Measurements from ENCODE around the gene MYOC.

The MYOC gene

DNA sequence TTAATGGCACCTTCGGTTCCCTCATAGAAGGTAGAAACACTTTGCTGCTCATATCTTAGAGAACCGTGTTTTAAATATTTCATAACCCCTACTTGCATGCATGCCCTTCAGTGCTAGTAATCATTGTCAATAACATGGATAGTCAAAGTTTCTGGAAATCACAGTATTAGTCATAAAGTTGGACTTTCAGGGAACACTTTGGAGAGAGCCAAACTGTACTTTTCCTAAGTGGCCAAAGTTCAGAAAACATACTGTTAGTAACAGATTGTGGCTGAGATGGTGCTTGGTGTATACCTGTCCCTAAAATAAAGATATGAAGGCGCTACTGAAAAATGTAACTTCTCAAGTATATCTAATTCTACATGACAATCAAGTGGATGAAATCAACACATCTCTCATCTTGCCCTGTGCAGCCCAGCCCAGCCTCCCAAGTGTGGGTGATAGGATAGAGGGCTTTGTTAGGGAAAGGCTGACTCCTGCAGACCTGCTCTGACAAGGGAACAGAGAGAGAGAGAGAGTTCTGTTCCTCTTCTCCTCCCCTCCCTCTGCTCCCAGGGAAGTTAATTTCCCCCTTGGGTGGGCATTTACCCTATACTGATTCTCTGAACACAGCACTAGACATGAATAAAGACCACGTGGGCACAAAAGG lies 14.4 kb downstream of the MYOC start:
- no peak for TF ChIP-seq FOXP2 (optimal IDR thresholded peaks at IDR 0.05; ENCODE audit: borderline replicate concordance, extremely low read depth, extremely low read length, insufficient read depth)

GRCh38 chr1:171636141-171636540 lies 16.3 kb downstream of the MYOC start:
- TF ChIP-seq, protein P1, sequence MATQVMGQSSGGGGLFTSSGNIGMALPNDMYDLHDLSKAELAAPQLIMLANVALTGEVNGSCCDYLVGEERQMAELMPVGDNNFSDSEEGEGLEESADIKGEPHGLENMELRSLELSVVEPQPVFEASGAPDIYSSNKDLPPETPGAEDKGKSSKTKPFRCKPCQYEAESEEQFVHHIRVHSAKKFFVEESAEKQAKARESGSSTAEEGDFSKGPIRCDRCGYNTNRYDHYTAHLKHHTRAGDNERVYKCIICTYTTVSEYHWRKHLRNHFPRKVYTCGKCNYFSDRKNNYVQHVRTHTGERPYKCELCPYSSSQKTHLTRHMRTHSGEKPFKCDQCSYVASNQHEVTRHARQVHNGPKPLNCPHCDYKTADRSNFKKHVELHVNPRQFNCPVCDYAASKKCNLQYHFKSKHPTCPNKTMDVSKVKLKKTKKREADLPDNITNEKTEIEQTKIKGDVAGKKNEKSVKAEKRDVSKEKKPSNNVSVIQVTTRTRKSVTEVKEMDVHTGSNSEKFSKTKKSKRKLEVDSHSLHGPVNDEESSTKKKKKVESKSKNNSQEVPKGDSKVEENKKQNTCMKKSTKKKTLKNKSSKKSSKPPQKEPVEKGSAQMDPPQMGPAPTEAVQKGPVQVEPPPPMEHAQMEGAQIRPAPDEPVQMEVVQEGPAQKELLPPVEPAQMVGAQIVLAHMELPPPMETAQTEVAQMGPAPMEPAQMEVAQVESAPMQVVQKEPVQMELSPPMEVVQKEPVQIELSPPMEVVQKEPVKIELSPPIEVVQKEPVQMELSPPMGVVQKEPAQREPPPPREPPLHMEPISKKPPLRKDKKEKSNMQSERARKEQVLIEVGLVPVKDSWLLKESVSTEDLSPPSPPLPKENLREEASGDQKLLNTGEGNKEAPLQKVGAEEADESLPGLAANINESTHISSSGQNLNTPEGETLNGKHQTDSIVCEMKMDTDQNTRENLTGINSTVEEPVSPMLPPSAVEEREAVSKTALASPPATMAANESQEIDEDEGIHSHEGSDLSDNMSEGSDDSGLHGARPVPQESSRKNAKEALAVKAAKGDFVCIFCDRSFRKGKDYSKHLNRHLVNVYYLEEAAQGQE (IDR thresholded peaks at IDR 0.05; ENCODE audit: insufficient read depth in 1 of 2, low read depth in 2 of 2, low read length in 2 of 2), result peak; percentile 80 to 90
- no peak for TF ChIP-seq SIN3A (IDR thresholded peaks at IDR 0.05; ENCODE audit: borderline replicate concordance, insufficient read depth, low read length)

- no peak for TF ChIP-seq SIN3A (IDR thresholded peaks at IDR 0.05; ENCODE audit: borderline replicate concordance, insufficient read depth, low read length)
- no peak for TF ChIP-seq FOXP2 (optimal IDR thresholded peaks at IDR 0.05; ENCODE audit: borderline replicate concordance, extremely low read depth, extremely low read length, insufficient read depth)
- TF ChIP-seq POLR2AphosphoS5 (IDR thresholded peaks at IDR 0.05; ENCODE audit: low read depth, low read length), result no peak
- TF ChIP-seq TAF1 (IDR thresholded peaks at IDR 0.05; ENCODE audit: borderline replicate concordance, insufficient read depth, low read length), result no peak
- TF ChIP-seq, protein P1 (IDR thresholded peaks at IDR 0.05; ENCODE audit: insufficient read depth in 1 of 2, low read depth in 2 of 2, low read length in 2 of 2), result no peak
Observed at GRCh38 chr1:171635661-171636060, 16.8 kb downstream of the MYOC start.

DNA sequence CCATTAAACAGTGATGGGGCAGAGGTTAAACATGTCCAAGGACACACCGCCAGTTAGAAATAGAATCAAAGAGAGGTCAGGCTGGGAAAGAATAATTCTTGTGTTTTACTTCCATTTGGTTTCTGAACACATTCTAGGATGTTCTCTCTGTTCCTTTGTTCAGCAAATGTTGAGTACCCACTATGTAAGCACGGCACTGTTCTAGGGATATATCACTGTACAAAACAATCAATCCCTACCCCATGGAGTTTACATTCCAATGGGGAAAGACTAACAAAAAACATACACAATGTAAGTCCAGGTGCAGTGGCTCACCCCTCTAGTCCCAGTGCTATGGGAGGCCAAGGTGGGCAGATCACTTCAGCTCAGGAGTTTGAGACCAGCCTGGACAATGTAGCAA lies 24.3 kb downstream of the MYOC start:
- TF ChIP-seq POLR2AphosphoS5 (IDR thresholded peaks at IDR 0.05; ENCODE audit: low read depth, low read length) (no peak), SIN3A (IDR thresholded peaks at IDR 0.05; ENCODE audit: borderline replicate concordance, insufficient read depth, low read length) (no peak), FOXP2 (optimal IDR thresholded peaks at IDR 0.05; ENCODE audit: borderline replicate concordance, extremely low read depth, extremely low read length, insufficient read depth) (no peak), TAF1 (IDR thresholded peaks at IDR 0.05; ENCODE audit: borderline replicate concordance, insufficient read depth, low read length) (no peak)
- TF ChIP-seq, protein P1 (IDR thresholded peaks at IDR 0.05; ENCODE audit: insufficient read depth in 1 of 2, low read depth in 2 of 2, low read length in 2 of 2), result no peak

- TF ChIP-seq POLR2AphosphoS5 (IDR thresholded peaks at IDR 0.05; ENCODE audit: low read depth, low read length) (no peak), TAF1 (IDR thresholded peaks at IDR 0.05; ENCODE audit: borderline replicate concordance, insufficient read depth, low read length) (no peak), FOXP2 (optimal IDR thresholded peaks at IDR 0.05; ENCODE audit: borderline replicate concordance, extremely low read depth, extremely low read length, insufficient read depth) (no peak), SIN3A (IDR thresholded peaks at IDR 0.05; ENCODE audit: borderline replicate concordance, insufficient read depth, low read length) (no peak)
- TF ChIP-seq, protein P1 (IDR thresholded peaks at IDR 0.05; ENCODE audit: insufficient read depth in 1 of 2, low read depth in 2 of 2, low read length in 2 of 2), result no peak
Observed at GRCh38 chr1:171627020-171627419, 25.5 kb downstream of the MYOC start.

Measured in PFSK-1 (cell line).